ENCODE data around the gene CAMTA1. TPM values are rescaled to one million over a fixed set of nuclear protein-coding genes. Genes with fewer than 3 reads are reported as not detected.
"Not testable (repeated sequence)": the region's sequence is repeated elsewhere in the genome, so short reads cannot be mapped to it uniquely, and the experiment has no call there.

CAMTA1 gene
- total RNA-seq, 1 donor from 2014 or later = 68.9 TPM

- no peak for DNase-seq (ENCODE audit: low read depth)
Measured at GRCh38 chr1:6906783-6907182, 121.5 kb downstream of the CAMTA1 start.

- DNase-seq (ENCODE audit: low read depth) = no peak
Measured at GRCh38 chr1:6907201-6907600, 121.9 kb downstream of the CAMTA1 start.

GRCh38 chr1:6907676-6908434 is 122.6 kb downstream of the CAMTA1 start:
- DNase-seq (ENCODE audit: low read depth) = no peak

GRCh38 chr1:6909401-6909800 is 124.1 kb downstream of the CAMTA1 start:
- no peak for DNase-seq (ENCODE audit: low read depth)

- no peak for DNase-seq (ENCODE audit: low read depth)
Measured at GRCh38 chr1:6909857-6910256, 124.6 kb downstream of the CAMTA1 start.

- no peak for DNase-seq (ENCODE audit: low read depth)
Measured at GRCh38 chr1:6911021-6911941, 126.0 kb downstream of the CAMTA1 start.

GRCh38 chr1:6911974-6912373 is 126.7 kb downstream of the CAMTA1 start:
- no peak for DNase-seq (ENCODE audit: low read depth)

GRCh38 chr1:6912518-6912917 is 127.3 kb downstream of the CAMTA1 start:
- DNase-seq (ENCODE audit: low read depth) = no peak

- DNase-seq (ENCODE audit: low read depth) = no peak
Measured at GRCh38 chr1:6913086-6913485, 127.8 kb downstream of the CAMTA1 start.

- DNase-seq (ENCODE audit: low read depth) = no peak
Measured at GRCh38 chr1:6914706-6915105, 129.5 kb downstream of the CAMTA1 start.

GRCh38 chr1:6915999-6916565 is 130.8 kb downstream of the CAMTA1 start:
- no peak for DNase-seq (ENCODE audit: low read depth)

GRCh38 chr1:6917067-6917466 is 131.8 kb downstream of the CAMTA1 start:
- DNase-seq (ENCODE audit: low read depth) = no peak

GRCh38 chr1:6918186-6918924 is 133.1 kb downstream of the CAMTA1 start:
- DNase-seq (ENCODE audit: low read depth) = no peak

- DNase-seq (ENCODE audit: low read depth) = no peak
Measured at GRCh38 chr1:6918925-6919511, 133.8 kb downstream of the CAMTA1 start.

- not testable (repeated sequence) for DNase-seq (ENCODE audit: low read depth)
Measured at GRCh38 chr1:6921506-6921905, 136.3 kb downstream of the CAMTA1 start.

GRCh38 chr1:6922096-6922931 is 137.1 kb downstream of the CAMTA1 start:
- peak; percentile 85 for DNase-seq (ENCODE audit: low read depth)

- DNase-seq (ENCODE audit: low read depth) = no peak
Measured at GRCh38 chr1:6923012-6923411, 137.8 kb downstream of the CAMTA1 start.

- DNase-seq (ENCODE audit: low read depth) = no peak
Measured at GRCh38 chr1:6923416-6923815, 138.2 kb downstream of the CAMTA1 start.

- DNase-seq (ENCODE audit: low read depth) = peak; percentile 32
Measured at GRCh38 chr1:6923955-6924881, 139.0 kb downstream of the CAMTA1 start.

Data from myocyte (in vitro differentiated cells).